Kidney tubule cell (primary cell): Measurements from ENCODE around the gene SLC6A7.
A peak's percentile ranks its signal among the peaks of the same experiment; 100 is the strongest.

Experiments used
- DNase-seq: peaks from one replicate; pipeline ENCODE4 v3.0.0-alpha.2; 2018; ENCODE audit warnings: low spot score

The SLC6A7 gene

DNA sequence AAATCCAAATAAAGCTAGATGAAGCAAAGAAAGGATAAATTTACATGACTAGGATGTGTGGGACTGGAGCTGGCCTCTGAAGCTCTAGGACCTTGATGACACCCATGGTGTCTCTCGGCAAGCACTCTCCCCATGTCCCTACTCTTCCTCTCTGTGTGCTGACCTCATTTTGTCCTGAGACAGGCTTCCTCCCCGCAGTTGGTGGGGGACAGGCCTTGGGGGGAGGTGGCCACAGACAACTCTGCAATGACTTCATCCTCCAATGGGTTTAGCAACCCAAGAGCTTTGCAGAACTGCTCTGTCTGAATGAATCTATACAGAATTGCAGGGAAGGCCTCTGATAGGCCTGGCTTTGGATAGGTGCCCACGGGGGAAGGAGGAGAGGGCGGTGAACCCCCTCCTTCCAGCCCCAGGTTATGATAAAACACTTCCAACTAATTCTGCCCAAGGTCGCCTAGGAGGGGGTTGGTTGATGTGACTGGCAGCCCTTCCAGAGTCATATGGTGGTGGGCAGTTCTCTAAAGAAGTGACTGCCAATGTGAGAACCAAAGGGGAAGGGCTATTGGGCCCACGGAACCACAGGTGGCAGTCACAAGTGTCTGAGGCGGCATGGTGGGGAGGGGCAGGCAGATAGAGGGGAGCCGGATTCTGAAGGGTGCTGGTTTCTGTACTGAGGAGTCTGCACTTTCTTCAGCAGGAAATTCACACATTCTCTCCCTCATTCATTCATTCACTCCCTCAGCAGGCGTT, 6.0 kb downstream of the SLC6A7 start:
- no peak for DNase-seq

DNA sequence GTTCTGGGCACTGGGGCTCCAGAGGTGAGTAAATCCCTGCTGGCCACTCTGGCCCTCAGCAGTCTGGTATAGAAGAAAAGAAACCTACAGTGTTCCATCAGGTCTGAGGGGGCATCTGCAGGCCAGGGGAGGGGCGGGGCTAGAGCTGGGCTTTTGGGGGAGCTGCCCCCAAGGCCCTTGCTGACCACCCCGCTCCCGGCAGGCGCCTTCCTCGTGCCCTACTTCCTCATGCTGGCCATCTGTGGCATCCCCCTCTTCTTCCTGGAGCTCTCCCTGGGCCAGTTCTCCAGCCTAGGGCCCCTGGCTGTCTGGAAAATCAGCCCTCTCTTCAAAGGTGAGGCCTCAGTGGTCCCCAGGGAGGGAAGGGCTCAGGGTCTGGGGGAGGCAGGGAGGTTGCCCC, 6.7 kb downstream of the SLC6A7 start:
- DNase-seq, result no peak

DNA sequence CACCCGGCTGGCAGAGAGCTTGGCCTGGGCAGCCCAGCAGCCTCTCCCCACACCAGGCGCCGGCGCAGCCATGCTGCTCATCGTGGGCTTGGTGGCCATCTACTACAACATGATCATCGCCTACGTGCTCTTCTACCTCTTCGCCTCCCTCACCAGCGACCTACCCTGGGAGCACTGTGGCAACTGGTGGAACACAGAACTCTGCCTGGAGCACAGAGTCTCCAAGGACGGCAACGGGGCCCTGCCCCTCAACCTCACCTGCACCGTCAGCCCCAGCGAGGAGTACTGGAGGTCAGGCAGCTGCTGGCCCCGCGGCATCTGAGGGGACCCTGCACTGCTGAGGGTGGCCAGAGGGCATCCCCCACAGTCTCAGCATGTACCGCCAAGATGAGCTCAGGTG, 7.1 kb downstream of the SLC6A7 start:
- no peak for DNase-seq

DNA sequence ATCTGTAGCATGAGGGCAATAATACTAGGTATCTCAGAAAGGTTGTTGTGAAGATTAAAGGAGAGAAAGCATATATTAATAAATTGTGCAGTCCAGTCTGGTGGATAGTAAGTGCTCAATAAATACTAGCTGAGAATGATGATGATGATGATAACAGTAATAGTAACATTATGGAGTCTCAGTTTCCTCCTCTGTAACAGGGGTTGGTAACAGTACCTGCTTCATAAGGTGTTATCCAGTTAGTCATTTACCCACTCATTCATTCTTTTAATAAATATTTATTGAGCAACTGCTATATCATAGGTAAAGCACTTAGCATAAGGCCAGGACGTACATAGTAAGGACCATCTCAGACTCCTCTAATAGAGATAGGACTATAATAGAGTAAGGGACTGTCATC, 7.6 kb downstream of the SLC6A7 start:
- DNase-seq, result no peak

DNA sequence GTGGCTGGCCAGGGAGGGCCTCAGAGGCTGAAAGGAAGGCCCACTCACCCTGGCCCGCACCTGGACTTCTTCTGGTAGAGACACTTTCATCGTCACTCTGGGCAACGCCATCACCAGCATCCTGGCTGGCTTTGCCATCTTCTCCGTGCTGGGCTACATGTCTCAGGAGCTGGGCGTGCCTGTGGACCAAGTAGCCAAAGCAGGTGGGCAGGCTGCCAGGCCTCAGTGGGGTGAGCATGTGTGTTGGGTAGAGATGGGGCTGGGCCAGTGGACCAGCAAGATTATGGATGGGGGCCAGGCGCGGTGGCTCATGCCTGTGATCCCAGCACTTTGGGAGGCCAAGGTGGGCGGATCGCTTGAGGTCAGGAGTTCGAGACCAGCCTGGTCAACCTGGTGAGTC, 12.6 kb downstream of the SLC6A7 start:
- DNase-seq, result no peak

DNA sequence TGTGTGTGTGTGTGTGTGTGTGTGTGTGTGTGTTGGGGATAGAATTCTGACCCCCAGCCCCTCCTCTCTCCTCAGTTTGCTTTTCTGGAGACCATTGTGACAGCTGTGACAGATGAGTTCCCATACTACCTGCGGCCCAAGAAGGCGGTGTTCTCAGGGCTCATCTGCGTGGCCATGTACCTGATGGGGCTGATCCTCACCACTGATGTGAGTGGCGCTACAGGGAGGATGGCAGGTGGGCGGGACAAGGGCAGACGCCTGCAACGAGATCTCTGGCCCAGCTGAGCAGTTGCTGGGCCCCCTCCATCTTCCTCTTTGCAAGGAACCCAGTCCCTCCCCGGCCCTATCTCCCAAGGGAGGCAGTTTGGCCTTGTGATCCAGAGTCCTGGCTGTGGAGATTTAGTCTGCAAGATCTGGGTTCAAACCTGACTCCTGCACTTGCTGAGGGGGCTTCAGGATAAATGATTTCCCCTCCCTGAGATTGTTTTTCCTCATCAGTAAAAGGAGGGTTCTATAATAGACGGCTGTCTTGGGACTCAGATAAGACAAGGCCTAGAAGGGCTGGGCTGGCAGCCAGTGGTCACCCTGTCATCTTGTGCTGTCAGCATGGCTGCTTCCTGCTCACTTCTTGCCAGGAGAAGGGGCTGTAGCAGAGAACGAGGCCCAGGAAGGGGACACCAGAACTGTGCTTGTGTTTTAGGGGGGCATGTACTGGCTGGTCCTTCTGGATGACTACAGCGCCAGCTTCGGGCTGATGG, 14.1 kb downstream of the SLC6A7 start:
- DNase-seq, result no peak

DNA sequence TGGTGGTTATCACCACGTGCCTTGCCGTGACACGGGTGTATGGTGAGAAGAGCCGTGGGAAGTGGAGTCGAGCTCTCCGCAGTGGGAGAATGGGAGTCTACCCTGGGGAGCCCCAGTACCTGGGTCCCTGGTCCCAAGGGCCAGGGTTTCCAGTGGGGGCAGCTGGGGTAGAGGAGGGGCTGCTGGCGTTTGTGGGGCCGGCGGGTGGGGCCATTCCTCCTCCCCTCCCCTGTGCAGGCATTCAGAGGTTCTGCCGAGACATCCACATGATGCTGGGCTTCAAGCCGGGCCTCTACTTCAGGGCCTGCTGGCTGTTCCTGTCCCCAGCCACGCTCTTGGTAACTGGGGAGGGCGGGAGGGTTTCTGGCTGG, 14.7 kb downstream of the SLC6A7 start:
- no peak for DNase-seq

DNA sequence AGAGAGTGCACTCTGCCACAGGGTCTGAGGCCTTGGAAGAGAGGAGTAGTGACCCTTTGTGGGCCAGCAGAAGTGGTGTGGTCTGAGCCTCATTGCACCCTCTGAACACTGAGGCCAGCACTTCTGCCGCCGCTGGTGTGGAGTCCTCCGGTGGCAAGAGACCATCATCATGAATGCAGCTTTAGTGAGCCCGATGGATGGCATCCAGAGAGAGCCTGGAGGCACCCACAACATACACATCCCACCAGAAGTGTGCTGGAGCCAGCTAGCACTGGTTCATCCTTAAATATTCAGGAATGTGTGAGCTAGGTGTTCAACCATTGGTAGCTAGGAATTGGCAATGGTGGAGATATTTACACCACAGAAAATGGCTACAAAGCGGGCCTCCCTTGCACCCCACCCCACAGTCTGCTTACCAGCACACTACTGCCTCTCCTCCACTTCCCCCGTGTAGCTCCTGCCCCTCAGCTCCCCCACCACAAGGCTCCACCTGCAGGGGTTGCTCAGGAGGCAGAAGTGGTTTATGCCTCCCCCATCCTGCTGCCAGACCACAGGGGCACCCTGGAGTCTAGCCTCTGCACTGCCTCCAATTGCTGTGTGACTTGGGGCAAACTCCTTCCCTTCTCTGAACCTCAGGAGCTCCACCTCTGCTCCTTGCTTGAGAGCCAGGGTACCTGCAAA, 16.4 kb downstream of the SLC6A7 start:
- DNase-seq, result no peak

DNA sequence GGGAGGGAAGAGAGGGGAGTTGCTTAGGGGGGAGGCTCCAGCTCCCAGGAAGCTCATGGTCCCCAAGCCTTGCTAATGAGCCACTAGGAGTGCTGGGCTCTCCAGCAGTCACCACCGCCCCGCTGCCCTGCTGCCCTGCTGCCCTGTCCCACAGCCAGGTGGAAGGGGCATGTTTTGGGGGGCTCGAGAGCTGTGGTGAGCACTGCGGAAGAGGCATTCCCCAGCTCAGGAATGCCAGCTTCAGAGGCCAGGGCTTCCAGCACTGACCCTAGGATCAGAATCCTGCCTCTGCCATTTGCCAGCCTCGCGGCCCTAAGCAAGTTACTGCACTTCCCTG, 16.9 kb downstream of the SLC6A7 start:
- no peak for DNase-seq

DNA sequence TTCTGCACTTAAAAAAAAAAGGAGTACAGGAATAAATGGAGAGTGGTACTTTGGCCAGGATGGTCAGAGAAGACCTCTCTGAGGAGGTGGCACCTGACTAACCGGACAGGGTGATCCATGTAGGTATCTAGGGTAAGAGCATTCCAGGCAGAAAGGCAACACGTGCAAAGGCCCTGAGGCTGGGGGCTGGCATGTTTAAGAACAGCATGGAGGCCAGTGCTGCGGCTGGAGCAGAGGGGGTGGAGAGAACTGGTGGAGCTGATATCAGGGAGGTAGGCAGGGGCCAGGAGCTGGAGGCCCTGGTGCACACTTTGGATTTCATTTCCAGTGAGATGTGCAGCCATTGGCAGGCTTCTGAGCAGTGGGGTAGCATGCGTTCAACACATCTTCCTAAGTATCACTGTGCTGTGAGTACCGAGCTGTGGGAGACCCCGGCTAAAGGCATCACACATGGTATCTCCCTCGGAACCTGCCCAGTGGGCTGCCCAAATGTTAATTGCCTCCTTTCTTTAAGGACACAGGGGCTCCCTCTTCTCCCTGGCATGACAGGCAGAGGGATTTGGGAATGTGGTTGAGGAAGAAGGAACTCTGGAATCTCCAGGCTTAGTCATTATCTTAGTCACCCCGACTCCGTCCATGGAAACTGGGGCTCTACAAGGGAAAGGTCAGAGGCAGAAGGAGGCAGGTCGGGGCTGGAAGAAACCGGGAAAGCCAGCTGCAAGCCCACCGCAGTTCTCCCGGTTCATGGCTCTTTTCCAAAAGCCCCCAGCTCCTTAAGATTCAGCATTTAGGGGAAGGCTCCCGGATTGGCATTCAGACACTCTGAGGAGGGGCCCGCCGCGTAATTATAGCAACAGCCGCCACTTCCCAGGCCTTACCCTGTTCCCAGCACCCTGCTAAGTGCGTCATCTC, 18.6 kb downstream of the SLC6A7 start:
- DNase-seq, result peak; percentile 72

DNA sequence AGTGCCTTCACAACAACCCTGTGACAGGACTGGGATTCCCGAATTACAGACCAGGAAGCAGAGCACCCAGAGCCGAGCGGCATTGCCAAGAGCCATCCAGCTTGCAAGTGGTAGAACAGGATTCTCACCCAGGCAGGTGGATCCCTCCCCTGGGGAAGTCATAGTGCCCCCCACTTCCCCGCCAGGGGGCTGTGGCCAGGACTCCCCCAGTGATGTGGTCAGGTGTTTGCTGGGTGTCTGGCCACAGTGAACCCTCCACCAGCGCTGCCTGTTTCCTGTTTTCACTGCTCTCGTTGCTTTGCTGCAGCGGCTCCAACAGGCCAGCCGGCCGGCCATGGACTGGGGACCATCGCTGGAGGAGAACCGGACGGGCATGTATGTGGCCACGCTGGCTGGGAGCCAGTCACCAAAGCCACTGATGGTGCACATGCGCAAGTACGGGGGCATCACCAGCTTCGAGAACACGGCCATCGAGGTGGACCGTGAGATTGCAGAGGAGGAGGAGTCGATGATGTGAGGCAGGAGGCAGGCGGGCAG, 19.3 kb downstream of the SLC6A7 start:
- peak; percentile 58 for DNase-seq

DNA sequence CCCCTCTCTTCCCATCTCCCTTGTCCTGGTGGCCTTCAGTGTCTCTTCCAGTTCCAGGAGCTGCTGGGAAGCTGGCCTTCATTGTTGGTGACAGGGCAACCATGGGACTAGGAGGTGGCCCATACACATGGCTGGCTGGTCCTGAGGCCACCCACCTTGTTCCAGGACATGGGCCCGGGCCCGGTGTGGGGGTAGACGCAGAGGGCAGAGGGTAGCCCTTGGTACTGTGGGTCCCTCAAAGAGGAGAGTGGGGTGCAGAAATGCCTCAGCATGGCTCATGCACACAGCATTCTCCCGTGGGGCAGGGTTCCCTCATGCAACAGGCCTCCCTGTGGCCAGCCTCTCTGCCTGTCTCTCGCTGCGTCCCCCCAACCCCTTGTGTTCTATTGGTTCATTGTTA, 20.8 kb downstream of the SLC6A7 start:
- DNase-seq, result no peak

DNA sequence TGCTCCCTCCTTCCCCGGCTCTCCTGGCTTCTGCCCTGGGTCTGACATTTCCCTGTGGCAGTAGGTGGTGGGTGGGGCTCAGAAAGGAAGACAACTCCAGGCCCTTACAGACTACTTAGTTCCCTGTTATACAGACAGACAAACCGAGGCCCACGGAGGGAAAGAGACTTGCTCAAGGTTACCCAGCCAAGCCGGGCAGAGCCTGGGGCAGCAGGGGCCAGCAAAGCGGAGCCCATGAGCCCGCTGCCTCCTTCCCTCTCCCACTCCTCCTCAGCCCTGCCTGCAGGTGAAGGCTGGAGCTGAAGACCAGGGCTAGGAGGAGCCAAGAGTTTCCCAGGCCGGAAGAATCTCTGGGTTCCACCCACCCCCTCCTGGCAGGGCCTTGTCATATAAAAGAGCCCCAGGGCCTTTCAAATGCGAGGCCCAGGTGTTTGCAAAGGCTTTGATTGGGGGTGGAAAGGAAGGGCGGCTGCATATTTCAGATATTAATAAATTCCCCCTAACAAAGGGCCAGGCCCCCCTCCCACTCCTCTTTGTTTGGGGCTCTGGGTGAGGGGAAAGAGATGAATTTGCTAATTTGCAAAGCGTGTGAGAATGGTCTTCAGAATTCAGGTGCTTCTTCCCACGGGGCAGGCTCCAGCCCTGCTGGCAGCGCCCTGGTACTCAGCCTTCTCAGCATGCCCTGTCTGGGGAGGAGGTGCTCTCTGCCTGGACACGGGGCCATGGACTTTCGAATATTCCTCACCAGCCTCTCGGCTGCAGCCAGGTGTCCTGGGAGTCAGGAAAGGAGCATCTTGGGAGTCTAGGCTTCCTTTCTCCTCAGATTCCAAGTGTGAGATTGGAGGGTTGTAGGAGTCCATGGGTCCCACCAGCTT, 21.5 kb downstream of the SLC6A7 start:
- DNase-seq, result no peak

DNA sequence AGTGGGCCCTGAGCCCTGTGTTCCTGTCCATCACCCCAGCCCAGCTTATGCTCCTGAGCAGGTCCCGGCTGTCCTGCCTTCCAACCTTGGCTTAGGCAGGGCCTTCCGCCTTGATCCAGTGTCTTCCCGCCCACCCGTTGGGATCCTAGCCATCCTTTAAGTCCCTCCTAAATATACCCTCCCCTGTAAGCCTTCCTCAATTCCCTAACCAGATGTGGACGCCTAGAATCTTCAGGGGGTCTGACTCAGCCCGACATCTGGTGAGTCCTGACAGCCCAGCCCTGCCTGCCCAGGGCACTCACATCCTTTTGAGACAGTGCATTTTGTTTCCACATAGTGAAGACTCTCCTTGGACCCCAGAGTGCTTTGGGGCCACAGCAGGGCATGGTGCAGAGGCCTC, 23.7 kb downstream of the SLC6A7 start:
- DNase-seq, result no peak

DNA sequence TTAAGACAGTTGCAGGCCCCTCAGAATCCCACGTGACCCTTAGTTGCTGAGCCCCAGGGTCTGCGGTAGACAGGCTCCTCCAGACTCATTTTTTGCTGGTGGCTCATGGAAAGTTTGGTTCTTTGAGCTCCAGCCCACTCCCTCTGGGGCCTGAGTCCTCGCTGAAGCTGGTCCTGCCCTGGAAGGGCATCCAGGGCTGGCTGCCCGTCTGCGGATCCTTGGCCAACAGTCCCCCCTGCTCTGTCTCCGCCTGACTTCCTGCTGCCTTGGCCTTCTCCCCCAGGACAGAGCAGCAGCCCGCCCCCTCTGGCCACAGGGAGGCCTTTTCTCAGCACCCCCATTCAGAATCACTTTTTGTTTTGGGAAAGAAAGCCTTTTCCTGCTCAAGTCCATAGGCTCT, 24.4 kb downstream of the SLC6A7 start:
- DNase-seq, result no peak

DNA sequence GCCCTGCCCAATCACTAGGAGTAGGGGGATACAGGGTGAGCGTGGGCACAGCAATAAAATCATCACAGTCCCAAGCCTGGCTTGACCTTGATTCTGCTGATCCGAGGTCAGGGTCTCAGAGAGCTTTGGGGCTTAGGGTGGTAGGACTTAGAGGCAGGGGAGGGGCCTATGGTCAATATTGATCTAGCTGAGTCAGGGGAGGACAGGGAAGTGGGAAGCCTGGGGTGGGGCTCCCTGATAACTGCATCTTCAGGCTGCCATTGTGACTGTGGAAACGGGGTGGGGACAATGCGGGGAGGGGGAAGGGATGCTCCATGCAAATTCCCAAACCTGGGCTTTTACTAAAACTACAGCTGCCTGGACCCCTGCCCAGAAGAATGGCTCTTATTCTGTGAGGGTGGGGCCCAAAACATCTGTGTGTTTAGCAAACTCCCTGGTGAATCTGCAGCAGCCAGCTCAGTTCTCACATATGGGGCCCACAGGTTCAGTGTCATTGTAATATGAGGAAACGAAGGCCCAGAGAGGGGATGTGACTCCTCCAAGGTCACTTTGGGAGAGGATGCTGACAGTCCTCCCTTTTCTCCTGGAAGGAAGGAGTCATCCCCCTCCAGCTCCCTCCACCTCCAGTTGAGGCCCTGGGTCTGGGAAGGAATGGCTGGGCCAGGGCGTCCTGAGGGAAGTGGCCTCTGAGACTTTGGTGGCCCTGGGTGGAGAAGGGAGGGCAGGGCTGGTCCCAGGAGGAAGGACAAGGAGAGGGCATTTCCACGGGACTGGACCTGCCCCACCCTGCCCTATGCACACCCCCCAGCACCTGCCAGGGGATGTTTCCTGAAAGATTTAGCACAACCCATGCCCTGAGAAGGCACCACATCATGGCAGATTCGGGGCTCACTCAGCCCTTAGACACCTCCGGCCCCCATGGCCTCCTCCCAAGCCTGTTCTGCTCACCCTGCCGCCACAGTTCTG, 26.4 kb downstream of the SLC6A7 start:
- no peak for DNase-seq

DNA sequence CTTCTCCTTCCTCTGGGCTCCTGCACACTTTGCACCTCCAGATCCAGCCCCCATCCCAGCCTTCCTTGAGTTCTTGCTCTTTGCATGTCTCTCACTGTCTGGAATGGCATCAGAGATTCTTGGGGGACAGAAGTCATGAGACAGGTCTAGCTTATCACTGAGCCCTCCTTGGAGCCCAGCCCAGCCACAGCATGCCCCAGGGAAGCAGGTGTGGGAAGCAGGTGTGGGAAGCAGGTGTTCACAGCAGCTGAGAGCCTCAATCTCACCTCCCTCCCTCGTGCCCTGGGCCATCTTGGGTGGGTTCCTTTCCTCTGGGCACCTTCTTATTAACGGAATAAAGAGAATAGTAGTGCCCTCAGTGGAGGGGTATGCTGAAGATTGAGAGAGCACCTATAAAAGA, 27.2 kb downstream of the SLC6A7 start:
- no peak for DNase-seq

DNA sequence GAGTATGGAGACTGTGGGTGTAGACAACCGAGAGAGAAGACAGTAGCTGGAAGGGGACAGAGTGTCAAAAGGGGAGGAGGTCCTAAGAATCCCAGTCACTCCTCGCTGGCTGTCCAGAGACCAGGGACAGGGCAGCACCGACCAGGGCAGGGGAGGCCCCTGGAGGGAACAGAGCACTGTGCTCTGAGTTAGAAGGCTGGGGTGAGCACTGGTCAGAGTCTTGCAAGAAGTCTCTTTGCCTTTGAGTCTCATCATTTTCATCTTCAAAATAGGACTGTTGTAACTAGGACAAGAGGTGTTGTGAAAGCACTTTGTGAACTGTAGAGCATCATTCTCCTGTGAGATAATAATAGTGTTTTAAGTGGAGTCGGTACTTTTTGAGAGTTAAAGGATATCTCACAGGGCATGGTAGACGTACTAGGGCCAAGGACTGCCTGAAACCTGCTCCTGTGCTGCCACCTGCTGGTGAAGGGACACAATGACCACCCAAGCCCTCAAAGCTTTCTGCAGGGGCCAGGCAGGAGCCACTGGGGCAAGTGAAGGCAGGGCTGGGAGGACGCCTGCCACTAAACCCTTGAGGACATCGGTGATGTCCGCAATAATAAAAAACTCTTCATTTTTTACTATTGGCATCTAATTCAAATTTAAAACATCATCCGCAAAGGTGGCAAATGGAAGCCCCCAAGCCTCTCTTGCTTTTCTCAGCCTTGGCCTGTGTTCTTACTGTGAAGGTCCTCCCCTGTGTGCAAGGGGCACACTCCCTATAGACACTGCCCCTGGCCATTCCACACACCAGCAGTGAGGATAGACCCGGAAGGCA, 28.2 kb downstream of the SLC6A7 start:
- DNase-seq, result peak; percentile 76

DNA sequence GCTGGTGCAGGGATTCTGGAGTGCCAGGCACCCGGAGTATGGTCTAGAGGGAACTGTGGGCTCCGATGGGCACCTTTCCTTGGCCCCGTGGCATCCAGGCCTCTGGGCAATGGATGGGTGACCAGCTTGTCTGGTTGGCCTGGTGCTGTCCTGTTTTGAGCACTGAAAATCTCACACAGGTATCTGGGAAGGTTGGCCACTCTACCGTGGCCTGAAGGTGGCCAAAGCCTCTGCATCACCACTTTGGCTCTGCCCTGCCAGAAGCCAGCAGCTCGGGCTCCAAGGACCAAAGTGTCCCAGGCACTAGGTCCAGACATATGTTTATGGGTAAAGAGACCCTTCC, 28.8 kb downstream of the SLC6A7 start:
- DNase-seq, result no peak
